ENCODE measurements around the gene TMEM253. TPM values are rescaled to one million over a fixed set of nuclear protein-coding genes. Genes with fewer than 3 reads are reported as not detected.

The TMEM253 gene
- 0.41 TPM for total RNA-seq
- long read RNA-seq = 0 reads

- intact Hi-C loops (cut with DNase I) = loop anchor here (5.0 kb wide), 1 partner anchor 419 kb away; the partner anchor contains the start of gene RNASE4
- DNase-seq (ENCODE audit: missing footprints) = no peak
- ATAC-seq = no peak
Observed at GRCh38 chr14:21100931-21101330, at the start of gene TMEM253. Gene TMEM253, plus strand, starts transcription at chr14:21101066. Its CDS starts 278 bp downstream, at chr14:21101344.

DNA sequence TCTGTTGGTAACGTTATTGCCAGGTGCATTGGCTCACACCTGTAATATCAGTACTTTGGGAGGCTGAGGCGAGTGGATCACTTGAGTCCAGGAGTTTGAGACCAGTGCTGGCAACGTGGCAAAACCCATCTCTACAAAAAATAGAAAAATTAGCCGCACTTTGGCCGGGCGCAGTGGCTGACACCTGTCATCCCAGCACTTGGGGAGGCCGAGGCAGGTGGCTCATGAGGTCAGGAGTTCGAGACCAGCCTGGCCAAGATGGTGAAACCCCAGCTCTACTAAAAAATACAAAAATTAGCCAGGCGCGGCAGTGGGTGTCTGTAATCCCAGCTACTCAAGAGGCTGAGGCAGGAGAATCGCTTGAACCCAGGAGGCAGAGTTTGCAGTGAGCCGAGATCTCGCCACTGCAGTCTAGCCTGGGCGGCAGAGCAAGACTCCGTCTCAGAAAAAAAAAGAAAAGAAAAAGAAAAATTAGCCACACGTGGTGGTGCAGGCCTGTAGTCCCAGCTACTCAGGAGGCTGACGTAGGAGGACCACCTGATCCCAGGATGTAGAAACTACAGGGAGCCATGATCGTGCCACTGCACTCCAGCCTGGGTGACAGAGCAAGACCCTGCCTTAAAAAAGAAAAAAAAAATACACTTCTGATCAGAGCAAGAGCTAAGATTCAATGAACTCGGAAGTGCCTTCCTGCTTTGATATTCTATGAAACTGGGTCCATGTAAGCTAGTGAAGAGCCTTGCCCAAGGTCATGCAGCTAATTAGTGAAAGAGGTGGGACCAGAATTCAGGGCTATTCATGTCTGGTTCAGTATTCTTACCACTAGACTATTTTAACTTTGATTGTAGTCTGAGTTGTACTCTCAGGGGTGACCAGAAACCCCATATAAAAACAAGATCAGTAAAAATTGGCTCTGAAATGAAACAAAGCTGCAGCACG lies 47.4 kb upstream of the TMEM253 start:
- intact Hi-C loops (cut with DNase I) = no loop called here
- ATAC-seq (no peak), DNase-seq (ENCODE audit: missing footprints) (no peak)

GRCh38 chr14:21054123-21054767 lies 46.6 kb upstream of the TMEM253 start:
- DNase-seq (ENCODE audit: missing footprints) (no peak), ATAC-seq (no peak)
- intact Hi-C loops (cut with DNase I) = no loop called here

- intact Hi-C loops (cut with DNase I) = no loop called here
- ATAC-seq (no peak), DNase-seq (ENCODE audit: missing footprints) (no peak)
Observed at GRCh38 chr14:21054768-21055145, 46.1 kb upstream of the TMEM253 start.

DNA sequence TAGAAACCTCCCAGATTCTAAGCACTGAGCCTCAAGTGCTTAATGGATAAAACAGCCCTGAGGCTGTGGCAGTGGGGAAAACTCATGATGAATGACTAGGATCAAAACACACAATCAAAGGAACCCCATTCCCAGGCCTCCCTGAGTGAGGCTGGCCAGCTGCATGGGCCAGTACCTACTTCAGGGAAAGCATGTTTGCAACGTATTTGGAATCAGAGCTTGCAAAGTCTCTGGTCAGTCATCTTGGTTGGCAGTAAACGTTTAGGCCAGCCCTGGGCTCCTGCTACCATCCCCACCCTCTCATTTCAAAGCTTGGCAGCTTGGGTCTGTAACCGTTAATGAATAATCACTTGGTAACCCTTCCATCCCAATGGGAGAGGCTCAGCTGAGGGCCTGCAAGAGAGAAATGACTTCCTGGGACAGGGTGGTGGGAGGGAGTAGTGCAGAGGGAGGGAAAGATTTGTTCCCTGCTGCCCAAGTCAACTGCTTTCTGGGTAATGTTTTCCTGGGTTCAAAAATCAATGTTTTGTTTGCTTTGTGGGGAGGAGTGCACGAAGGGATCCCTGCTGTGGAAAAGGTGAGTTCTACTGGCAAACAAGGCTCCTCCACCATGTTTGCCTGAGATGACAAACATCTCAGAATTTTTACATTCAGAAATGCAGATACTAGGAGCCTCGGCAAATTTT lies 45.3 kb upstream of the TMEM253 start:
- DNase-seq (ENCODE audit: missing footprints) (no peak), ATAC-seq (no peak)
- intact Hi-C loops (cut with DNase I) = no loop called here

GRCh38 chr14:21056520-21057163 lies 44.2 kb upstream of the TMEM253 start:
- ATAC-seq (no peak), DNase-seq (ENCODE audit: missing footprints) (no peak)
- intact Hi-C loops (cut with DNase I) = no loop called here

DNA sequence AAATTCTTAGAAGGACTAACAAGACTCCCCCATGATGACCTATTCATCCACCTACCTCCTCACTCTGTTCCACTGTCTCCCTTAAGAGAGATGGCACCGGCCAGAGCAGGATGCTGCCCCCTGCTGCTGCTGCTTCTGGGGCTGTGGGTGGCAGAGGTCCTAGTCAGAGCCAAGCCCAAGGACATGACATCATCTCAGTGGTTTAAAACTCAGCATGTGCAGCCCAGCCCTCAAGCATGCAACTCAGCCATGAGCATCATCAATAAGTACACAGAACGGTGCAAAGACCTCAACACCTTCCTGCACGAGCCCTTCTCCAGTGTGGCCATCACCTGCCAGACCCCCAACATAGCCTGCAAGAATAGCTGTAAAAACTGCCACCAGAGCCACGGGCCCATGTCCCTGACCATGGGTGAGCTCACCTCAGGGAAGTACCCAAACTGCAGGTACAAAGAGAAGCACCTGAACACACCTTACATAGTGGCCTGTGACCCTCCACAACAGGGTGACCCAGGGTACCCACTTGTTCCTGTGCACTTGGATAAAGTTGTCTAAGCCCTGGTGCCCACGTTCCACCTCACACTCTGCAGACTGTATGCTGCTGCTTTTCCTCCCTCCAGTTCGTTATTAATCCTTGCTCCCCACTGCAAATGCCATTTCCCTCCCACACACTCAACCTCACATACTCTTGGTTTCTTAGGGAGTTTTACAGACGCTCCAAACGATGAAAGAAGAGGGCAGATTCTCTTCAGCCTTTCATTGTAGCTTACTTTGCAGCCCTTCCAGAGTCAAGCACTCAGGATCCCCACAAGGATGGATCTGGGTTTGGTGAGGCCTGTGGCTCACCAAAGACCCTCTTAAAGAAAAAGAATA lies 42.8 kb upstream of the TMEM253 start, which contains the start of gene RNASE8:
RNASE8 (plus strand) TSS at position 20 of the 873 bp plus-strand sequence; CDS start at position 91, 71 bp downstream.
- ATAC-seq (no peak), DNase-seq (ENCODE audit: missing footprints) (no peak)
- intact Hi-C loops (cut with DNase I) = no loop called here

GRCh38 chr14:21058903-21059302 lies 42.0 kb upstream of the TMEM253 start:
- intact Hi-C loops (cut with DNase I) = no loop called here
- no peak for DNase-seq (ENCODE audit: missing footprints)
- no peak for ATAC-seq

- no peak for ATAC-seq
- intact Hi-C loops (cut with DNase I) = no loop called here
- no peak for DNase-seq (ENCODE audit: missing footprints)
Observed at GRCh38 chr14:21059842-21060613, 40.8 kb upstream of the TMEM253 start.

DNA sequence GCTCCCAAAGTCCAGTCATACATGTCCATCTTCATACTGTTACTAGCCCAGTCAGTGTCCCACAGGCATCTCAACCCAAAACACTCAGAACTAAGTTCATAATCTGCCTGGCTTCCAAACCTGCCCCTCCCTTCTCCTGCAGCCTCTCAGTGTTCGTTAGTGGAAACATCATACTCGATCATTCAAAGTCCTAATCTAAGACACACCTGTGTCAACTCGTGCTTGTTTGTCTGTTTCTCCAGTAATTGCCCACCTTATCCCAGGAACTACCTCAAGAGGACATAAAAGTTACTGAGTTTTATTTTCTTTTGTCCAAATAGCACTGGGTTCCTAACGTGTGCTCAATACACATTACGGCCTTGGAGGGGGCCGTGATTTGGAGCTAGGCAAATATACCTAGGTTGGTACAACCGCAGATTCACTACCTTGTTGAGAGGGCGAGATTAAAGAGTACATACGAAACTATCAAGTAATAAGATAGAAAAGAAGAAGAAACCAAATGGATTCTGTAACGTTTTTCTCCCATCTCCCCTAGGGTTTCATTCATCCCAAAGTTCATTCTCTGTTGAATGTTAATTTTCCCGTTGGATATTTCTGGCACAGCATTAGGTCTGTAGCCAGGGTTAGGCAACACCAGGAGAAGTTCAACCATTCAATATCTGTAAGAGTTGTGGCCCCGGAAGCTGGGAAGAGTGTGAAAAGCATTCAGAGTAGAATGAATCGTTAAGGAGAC lies 40.1 kb upstream of the TMEM253 start:
- ATAC-seq (no peak), DNase-seq (ENCODE audit: missing footprints) (no peak)
- intact Hi-C loops (cut with DNase I) = no loop called here

- intact Hi-C loops (cut with DNase I) = no loop called here
- ATAC-seq (no peak), DNase-seq (ENCODE audit: missing footprints) (no peak)
Observed at GRCh38 chr14:21061347-21061668, 39.6 kb upstream of the TMEM253 start.

DNA sequence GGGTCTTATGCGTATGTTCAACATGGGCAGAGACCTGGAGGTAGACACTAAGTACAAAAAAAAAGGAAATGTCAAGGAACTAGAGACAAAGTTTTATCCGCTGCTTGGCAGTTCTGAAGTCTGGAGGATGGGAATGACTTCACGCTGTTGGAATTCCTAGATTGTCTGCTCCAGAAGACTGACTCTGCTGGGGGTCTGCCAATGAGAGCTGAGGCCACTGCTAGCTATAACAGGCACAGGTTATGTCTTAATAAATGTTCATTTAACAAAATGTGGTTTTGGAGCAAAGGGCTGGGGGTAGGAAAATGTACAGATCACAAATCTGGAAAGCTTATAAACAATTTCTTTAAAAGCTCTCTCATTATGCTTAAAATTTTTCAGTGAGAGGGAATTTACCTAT lies 37.4 kb upstream of the TMEM253 start:
- no peak for ATAC-seq

DNA sequence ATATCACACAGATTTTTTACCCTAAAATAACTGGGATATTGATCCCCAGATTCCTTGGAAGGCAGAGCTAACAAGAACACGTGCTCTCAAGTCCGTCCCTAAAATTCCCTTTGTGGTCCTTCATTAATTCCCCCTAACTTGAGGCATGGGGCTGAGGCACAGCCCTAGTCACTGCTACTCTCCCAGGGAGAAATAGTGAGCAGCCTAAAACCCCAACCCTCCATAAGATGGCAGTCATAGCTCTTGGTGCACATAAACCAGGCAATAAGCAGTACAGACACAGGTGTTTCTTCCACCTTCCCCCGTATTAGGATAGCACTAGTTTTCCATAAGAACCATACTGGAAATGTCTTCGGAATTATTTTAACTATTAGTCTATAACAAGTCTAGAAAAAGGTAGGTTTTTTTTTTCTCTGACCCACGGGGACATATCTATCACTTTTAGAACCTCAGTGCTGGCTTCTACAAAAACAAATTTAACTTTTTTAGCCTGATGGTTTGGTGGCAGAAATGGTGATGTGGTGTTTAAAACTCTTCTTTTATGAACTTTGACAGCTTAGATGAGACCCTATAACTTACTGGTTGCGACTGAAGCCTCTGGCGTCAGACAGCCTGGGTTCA lies 33.9 kb upstream of the TMEM253 start:
- no peak for DNase-seq (ENCODE audit: missing footprints)
- intact Hi-C loops (cut with DNase I) = no loop called here
- no peak for ATAC-seq

More for the DNA sequence above, 37.4 kb upstream of the TMEM253 start:
- no peak for DNase-seq (ENCODE audit: missing footprints)
- intact Hi-C loops (cut with DNase I) = no loop called here

- ATAC-seq = peak; percentile 46
- intact Hi-C loops (cut with DNase I) = loop anchor here (1.0 kb wide), 1 partner anchor 39 kb away; no protein-coding TSS in a partner anchor
- peak; percentile 76 for DNase-seq (ENCODE audit: missing footprints)
Observed at GRCh38 chr14:21068521-21069387, 32.1 kb upstream of the TMEM253 start.

GRCh38 chr14:21069388-21070082 lies 31.3 kb upstream of the TMEM253 start:
- no peak for DNase-seq (ENCODE audit: missing footprints)
- intact Hi-C loops (cut with DNase I) = loop anchor here (2.0 kb wide), 1 partner anchor 43 kb away; no protein-coding TSS in a partner anchor
- peak; percentile 38 for ATAC-seq

Data from Right ventricle myocardium inferior (tissue), 1 donor.